GM18508 (cell line): Measurements from ENCODE around the gene KIAA0586.
"Not testable (repeated sequence)": the region's sequence is repeated elsewhere in the genome, so short reads cannot be mapped to it uniquely, and the experiment has no call there.

Experiments used
- ATAC-seq: cut with Tn5 transposase; IDR thresholded peaks from one replicate; pipeline ENCODE4 v1.9.1; 2021; ENCODE audit warnings: moderate number of reproducible peaks; ENCODE audit not compliant: insufficient read depth, unreplicated experiment

Gene KIAA0586

DNA sequence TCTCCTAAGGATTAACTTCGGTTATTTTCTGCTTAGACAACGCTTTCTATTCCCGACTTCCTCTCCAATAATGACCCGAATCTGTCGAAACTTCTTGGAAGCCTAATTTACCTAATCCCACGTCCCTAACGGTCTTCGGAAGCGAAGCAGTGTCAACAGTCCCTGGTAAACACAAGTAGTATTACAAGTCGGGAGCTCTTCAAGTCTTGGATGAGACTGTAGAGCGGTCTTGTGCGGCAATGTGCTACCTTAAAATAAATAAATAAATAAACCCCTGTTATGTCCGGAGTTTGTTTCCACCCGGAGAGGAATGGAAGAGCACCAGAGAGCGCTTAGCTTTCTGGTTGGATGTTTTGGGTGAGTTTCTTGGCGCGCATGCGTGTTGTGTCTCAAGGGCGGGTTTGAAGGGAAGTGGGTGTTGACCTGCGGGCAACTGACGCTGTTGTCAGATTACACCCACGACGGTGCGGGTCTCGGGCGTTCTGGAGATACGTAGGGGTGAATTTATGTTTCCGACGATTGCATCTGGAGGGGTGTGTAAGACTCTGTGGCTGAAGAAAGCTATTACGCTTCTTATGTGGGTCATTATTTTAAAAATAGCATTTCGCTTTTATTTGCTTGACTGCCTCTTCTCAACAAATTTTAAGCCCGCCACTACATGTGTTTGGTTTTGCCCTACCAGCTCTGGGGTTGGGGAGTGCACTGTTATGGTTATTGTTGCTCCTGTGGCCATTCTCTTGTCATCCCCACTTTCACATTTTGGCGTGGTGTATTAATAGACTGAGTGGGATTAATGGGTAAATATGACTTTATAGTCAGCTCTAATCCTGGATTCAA is at the start of gene KIAA0586, which contains the start of gene TIMM9:
TSS of gene KIAA0586 (plus strand) at position 439 of the 837 bp plus-strand sequence. CDS start 546 bp downstream, outside the sequence.
TSS of gene TIMM9 (minus strand) at position 251 of the 837 bp plus-strand sequence. CDS start 15,586 bp downstream, outside the sequence.
- ATAC-seq, result peak; percentile 58

DNA sequence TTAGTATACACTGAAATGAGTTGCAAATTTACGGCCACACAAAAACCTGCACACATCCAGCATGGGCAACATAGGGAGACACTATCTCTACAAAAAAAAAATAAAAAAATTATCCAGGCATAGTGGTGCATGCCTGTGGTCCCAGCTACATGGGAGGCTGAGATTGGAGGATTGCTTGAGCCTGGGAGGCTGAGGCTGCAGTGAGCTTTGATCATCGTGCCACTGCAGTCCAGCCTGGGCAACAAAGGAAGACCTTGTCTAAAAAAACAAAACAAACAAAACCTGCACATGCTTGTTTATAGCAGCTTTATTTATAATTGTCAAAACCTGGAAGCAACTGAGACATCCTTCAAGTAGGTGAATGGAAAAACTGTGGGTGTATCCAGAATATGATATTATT is 36.7 kb upstream of the KIAA0586 start:
- no peak for ATAC-seq

DNA sequence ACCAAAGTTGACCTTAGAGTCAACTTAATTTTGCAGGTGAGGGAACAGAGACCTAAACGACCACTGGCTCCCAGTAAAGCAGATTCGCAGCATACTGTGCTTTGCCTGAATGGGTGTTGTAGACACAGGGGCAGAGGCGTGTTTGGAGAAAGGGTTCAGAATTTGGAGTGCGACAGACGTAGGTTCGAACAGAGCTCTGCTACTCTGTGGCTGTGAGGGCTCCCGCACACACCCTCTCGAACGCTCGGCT is 32.0 kb upstream of the KIAA0586 start:
- no peak for ATAC-seq

DNA sequence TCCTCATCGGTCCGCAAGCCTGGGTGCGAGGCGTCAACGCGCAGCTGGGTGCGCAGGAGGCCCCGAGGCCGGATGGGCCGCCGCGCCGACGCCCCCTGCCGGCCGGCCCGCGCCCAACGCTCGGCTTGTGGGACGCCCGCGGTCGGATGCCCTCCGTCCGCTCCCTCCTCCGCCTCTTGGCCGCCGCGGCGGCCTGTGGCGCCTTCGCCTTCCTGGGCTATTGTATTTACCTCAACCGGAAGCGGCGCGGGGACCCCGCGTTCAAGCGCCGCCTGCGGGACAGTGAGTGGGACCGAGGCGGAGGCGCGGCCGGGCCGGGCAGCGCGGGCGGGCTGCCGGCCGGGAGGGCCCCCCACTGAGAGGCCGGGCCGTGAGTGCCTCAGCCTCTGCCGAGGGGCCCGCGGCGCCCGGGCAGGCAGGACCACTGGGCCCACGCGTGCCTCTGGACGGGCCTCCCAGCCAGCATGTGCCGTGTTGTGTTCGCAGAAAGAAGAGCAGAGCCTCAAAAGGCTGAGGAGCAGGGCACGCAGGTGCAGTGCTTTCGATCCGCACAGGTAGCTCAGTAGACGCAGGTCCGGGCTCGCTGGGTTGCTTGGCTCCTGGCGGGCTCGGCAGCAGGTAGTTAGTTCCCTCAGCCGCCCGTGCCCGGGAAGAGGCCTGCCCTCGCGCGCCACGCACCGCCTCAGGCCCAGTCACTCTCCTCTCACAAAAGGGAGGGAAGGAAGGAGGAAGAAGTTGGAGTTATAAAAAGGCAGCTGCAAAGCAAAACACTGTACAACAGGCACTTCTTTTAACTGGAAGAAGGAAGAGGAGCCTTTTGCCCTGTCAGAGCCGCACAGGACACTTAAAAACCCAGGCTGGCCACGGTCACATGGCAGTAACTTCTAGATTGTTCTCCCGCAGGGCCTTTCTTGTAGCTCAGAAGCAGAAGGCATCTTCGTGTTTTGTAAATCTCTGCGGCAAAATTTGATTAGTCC is 31.4 kb upstream of the KIAA0586 start, which contains the start of gene TOMM20L:
TSS of gene TOMM20L (plus strand) at position 119 of the 977 bp plus-strand sequence. CDS start at position 147, 28 bp downstream.
- peak; percentile 65 for ATAC-seq

DNA sequence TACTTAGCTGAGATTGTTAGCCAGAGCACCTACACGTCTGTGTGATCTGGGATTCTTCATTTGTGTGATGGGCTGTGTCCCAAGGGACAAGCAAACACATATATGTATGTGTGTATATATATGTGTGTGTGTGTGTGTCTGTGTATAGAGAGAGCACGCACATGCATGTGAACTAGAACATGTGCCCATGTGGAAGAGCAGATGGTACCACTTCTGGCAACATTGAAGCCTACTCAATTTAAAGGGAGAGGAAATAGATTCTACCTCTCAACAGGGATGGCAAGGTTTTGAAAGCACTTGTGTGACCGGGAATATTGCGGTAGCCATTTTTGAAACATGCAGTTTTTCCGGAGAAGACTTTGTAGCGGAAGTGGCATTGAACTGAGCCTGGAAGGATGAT is 30.4 kb upstream of the KIAA0586 start:
- no peak for ATAC-seq

DNA sequence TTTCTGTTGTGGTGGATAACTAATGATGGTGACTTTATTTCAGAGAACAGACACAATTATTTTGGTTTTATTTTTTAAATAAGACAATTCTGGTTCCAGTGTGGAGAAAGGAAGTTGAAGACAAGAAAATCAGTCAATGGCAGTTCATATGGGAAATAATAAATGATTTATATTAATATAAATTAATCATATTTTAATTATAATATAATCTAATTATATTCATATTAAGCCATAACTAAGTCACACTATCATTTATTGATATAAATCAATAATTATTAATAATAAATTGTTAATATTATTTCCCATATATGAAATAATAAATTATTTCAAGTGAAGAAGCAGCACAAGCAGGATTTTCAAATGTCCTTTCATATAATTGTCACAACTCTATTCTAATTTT is 29.0 kb upstream of the KIAA0586 start:
- no peak for ATAC-seq

DNA sequence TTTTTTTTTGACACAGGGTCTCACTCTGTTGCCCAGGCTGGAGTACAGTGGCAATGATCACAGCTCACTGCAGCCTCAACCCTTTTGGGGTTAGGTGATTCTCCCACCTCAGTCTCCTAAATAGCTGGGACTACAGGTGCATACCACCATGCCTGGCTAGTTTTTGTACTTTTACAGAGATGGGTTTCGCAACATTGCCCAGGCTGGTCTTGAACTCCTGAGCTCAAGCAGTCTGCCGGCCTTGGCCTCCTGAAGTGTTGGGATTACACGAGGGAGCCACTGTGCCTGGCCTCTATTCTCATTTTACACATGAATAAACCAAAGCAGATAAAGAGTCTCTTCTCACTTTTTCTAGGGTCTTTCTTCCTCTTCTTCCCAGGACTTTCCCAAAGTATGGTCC is 28.6 kb upstream of the KIAA0586 start:
- no peak for ATAC-seq

DNA sequence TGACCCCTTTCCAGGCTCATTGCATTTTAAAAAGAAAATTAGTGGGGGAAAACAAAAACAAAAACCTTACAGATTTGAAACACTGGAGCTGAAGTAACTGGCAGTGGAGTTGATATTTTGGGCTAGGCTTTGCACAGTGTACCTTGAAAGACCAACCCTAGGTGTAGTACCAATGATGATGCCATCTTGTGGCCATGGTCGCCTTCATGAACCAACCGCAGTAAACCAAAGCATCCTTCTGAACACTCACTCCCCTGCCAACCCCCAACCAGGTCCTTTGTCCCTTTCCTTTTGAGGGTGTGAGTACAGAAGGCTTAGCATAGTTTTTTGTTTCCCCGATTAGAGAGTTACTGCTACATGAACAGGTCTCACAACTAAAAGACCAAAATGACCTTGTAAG is 25.9 kb upstream of the KIAA0586 start:
- ATAC-seq, result no peak

DNA sequence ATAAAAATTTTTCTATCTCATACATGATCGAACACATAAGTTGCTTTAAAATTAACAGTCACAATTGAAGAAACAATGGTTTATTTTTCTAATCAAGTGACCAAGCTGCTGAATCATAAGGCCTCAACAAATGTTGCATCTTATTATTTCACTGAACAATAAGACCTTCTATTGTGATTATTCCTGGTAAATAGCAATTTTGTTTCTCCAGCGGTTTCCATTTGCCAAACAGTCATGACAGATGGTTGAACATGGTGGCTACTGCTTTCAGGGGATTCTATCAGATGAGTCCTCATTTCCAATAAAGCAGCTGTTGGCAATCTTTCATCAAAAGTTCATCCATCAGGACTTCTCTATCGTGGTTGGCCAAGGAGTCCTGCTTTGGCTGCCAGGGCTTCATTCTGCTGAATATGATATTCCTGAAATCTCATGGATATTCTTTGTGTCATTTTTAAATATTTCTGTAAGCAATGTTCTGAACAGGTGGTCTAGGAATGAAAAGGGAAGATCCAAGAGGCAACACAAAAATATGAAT is 18.8 kb upstream of the KIAA0586 start:
- ATAC-seq, result no peak

DNA sequence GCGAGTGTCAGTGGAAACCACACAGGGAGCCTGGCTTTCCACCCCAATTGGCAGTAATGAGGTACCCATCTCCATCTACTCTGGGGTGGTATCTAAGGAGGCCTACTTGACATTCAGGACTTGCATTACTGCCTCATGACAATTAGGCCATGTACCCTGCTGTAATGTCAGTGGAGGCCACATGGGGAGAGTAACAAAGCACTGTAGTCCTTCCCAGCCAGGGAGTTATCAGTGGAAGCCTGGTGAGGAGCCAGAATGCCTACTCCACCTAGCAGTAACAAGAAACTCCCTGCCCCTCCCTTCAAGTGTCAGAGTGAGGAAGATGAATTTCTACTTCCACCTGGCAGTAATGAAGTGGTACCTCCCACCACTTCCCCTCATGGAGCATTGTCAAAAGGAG is 12.7 kb upstream of the KIAA0586 start:
- no peak for ATAC-seq

DNA sequence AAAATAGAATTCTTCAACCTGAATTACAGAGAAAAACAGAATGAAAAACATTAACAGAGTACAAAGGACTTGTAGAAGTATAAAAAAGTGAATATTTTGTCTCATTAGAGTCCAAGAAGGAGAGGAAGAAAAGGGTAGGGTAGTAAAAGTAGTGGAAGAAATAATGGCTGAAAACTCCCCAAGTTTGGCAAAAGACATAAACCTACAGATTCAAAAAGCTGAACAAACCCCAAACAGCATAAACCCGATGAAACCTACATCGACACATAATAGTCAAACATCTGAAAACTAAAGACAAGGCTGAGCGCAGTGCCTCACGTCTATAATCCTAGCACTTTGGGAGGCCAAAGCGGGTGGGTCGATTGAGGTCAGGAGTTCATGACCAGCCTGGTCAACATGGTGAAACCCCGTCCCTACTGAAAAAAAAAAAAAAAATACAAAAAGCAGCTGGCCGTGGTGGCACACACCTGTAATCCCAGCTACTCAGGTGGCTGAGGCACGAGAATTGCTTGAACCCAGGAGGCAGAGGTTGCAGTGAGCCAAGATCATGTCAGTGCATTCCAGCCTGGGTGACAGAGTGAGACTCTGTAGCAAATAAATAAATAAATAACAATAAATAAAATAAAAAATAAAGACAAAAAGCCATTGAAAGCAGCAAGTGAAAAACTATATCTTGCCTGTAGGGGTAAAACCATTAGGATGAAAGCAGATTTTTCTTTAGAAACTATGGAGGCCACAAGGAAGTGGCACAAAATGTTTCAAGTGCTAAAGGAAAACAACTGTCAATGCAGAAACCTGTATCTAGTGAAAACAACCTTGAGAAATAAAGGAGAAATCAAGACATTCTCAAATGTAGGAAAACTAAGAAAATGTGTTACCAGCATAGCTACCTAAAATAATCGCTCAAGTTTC is 11.6 kb upstream of the KIAA0586 start:
- no peak for ATAC-seq

DNA sequence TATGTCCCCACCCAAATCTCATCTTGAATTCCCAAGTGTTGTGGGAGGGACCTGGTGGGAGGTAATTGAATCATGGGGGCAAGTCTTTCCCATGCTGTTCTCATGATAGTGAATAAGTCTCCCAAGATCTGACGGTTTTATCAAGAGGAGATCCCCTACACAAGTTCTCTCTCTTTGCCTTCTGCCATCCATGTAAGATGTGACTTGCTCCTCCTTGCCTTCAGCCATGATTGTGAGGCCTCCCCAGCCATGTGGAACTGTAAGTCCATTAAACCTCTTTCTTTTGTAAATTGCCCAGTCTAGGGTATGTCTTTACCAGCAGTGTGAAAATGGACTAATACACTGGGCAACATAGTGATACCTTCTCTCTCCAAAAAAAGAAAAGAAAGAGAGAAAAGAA is 10.6 kb upstream of the KIAA0586 start:
- ATAC-seq, result not testable (repeated sequence)

DNA sequence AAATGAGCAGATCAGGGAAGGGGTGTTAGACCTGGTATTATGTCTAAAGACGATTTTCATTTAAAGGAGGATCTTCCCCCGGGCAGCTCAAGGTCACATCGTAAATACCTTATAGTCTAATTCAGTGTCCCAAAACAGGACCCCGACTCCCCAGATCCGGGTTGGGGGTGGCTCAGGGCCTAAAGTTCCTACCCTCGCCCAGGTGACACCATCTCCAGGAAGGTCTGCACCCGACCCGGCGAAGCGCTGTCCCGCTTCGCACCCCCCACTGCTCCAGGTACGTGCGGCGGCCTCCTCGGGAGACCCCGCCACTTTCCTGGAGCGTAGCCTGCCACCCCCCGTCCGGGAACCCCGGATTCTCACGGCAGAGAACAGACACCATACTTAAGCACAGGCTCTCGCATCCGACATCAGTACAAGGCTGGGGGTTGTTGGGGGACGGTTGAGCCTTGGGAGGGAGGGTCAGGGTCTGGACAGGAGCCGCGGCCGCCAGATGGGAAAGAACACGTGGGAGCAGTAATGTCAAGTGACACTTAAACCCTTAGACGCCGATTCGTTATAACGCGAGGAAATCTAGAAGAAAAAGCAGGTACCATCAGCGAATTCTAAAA is 744 bp upstream of the KIAA0586 start:
- peak; percentile 5 for ATAC-seq

DNA sequence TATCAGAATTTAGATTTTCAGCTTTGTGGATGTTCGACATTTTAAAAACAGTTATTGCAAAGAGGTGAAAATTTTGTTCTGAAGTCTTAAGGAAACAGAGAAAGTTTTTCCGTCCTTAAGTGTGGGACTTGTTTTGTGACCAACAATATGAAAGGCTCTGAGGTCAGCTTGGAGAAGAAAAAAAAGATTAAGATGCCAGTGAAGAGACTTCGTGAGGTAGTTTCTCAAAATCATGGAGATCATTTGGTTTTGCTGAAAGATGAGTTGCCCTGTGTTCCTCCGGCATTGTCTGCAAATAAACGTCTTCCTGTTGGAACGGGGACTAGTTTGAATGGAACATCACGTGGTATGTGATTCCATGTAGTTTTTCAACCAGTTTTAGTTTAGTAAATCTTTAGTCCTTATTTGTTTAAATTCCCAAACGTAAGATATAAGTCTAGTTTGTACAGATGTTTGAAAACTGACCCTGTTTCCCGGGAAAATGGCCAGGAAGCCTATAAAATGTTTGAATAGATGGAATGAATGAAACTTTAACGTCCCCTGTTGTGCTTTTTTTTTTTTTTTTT is 682 bp downstream of the KIAA0586 start:
- no peak for ATAC-seq

DNA sequence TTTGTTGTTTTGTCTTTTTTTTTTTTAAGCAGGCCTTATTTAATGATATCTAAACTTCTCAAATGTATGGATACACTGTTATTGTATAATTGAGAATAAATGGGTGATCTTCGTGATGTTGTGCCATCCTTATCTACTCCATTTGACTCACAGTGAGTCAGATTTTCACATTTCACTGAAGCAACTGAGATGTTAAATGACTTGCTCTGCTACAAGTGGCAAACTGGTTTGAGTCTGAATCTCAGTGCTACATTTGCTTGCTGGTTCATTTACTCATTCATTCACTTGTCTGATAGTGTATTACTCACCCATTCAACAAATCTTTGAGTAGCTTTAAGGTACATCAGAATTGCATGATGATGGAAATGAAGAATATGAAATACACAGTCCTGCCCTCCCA is 2.6 kb downstream of the KIAA0586 start:
- no peak for ATAC-seq

DNA sequence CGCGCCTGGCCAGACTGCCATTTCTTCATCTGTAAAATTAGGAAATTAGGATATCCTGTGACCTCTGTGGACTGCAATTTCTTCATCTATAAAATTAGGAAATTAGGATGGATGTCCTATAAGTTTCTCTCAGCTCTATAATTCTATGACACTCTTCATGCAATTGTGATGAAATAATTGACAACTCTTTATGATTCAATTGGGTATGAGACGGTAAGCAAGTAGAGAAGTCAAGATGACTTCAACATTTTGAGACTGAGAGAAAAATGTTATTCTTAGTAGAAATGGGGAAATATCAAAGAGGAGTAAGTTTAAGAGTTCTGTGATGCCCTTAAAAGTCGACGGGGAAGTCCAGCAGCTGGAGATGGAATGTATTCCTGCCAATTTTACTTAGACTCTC is 12.0 kb downstream of the KIAA0586 start:
- no peak for ATAC-seq

DNA sequence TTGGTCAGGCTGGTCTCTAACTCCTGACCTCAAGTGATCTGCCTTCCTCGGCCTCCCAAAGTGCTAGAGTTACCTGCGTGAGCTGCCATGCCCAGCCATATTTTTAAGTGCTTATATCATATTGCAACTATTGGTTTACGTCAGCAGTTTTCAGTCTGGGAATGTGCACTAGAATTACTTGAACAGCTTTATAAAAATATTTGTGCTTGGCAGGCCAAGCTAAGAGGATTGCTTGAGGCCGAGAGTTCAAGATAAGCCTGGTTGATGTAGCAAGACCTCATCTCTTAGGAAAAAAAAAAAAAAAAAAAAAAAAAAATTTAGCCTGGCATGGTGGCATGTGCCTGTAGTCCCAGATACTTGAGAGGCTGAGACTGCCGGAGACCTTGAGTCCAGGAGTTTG is 17.1 kb downstream of the KIAA0586 start:
- no peak for ATAC-seq

DNA sequence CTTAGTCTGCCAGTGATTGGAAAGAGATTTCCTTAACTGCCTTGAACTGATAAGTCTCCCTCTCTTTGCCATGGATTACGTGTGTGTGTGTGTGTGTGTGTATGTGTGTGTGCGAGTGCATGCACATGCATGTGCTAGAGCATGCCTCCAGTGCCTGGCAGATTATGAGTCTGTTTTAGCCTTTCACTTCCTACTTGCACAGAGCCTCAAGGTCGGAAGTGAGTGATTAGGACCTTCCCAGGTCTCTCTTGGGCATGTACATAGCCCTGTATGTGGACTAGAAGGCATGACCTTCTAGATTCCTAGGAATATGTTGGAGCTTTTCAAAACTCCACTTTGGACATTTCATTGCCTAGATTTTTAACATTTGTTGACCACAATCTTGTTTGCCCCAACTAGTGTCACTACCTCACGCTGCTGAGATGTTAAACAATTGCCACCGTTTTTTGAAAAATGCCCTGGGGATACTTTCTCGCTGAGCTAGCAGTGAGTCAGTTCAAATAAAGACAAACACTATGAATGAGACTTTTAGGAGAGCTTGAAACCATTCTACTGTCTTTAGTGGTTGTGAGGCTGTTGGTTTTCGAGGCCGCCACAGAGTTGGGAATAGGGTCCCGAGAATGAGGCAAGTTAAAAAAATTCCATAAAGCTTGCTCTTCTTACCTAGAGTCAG is 28.2 kb downstream of the KIAA0586 start:
- ATAC-seq, result no peak

DNA sequence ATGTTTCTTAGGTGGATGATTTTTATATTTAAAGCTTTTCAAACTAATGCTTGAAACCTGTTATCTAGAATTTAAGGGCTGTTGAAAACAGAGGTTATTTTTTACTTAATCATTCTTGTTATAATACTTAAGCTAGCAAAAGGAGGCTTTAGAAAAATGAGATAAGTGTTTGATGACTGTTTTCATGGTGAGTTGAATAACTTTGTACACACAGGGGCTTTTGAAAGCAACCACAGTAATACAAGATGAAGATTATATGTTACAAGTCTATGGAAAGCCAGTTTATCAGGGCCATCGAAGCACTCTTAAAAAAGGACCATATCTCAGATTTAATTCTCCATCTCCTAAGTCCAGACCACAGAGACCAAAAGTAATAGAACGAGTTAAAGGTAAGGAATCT is 33.3 kb downstream of the KIAA0586 start:
- ATAC-seq, result no peak
